Measurements from ENCODE around the gene KIF18A. TPM values are rescaled to one million over a fixed set of nuclear protein-coding genes. Genes with fewer than 3 reads are reported as not detected.

The KIF18A gene
- total RNA-seq, 1 experiment from 2014 or later: 20.8 TPM

DNA sequence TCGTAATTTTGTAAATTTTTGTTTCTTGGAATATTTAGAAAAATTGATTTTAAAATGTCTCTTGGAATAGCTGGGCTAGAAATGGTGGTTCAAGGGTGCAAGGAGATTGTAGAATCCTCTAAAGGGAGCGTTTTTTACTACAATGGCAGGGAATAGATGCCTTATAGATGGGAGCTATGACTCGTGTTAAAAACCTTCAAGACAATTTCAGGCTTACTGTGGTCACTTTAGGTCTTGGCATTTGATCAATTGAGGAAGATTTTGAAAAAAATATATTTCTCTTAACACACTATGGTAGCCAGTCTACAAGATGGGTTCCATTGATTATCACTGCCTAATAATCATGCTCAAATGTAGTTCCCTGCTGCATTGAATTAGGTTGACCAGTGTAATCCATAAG, 25.2 kb upstream of the KIF18A start:
- intact Hi-C loops (cut with micrococcal nuclease; ENCODE audit: unreplicated experiment): no loop called here
- H3K36me3 ChIP-seq (ENCODE audit: control insufficient read depth, insufficient read depth, low read length): no peaks in the 10 kb centered on the region
- DNase-seq (ENCODE audit: low read depth, low spot score) (no peak), ATAC-seq (no peak)
- no peak for TF ChIP-seq CTCF (IDR thresholded peaks at IDR 0.05)
- TF ChIP-seq POLR2AphosphoS5 (IDR thresholded peaks at IDR 0.05; ENCODE audit: low read depth, low read length): no peak
- no peak for TF ChIP-seq SIN3A (IDR thresholded peaks at IDR 0.05; ENCODE audit: borderline replicate concordance, insufficient read depth, low read depth, low read length)
- TF ChIP-seq TCF7L2 (IDR thresholded peaks at IDR 0.05; ENCODE audit: low read depth, low read length): no peak
- TF ChIP-seq, protein P1, sequence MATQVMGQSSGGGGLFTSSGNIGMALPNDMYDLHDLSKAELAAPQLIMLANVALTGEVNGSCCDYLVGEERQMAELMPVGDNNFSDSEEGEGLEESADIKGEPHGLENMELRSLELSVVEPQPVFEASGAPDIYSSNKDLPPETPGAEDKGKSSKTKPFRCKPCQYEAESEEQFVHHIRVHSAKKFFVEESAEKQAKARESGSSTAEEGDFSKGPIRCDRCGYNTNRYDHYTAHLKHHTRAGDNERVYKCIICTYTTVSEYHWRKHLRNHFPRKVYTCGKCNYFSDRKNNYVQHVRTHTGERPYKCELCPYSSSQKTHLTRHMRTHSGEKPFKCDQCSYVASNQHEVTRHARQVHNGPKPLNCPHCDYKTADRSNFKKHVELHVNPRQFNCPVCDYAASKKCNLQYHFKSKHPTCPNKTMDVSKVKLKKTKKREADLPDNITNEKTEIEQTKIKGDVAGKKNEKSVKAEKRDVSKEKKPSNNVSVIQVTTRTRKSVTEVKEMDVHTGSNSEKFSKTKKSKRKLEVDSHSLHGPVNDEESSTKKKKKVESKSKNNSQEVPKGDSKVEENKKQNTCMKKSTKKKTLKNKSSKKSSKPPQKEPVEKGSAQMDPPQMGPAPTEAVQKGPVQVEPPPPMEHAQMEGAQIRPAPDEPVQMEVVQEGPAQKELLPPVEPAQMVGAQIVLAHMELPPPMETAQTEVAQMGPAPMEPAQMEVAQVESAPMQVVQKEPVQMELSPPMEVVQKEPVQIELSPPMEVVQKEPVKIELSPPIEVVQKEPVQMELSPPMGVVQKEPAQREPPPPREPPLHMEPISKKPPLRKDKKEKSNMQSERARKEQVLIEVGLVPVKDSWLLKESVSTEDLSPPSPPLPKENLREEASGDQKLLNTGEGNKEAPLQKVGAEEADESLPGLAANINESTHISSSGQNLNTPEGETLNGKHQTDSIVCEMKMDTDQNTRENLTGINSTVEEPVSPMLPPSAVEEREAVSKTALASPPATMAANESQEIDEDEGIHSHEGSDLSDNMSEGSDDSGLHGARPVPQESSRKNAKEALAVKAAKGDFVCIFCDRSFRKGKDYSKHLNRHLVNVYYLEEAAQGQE (IDR thresholded peaks at IDR 0.05; ENCODE audit: insufficient read depth in 1 of 2, low read depth in 2 of 2, low read length in 1 of 2): no peak
- H3K27me3 ChIP-seq (ENCODE audit: control insufficient read depth, insufficient read depth, low read length): no peaks in the 10 kb centered on the region
- H3K9me3 ChIP-seq (ENCODE audit: control insufficient read depth, insufficient read depth, low read depth, low read length): 0 out of 2 replicates have a peak, but pooled peaks cover 7% of the 10 kb centered on the region
- in situ Hi-C loops (cut with HindIII; ENCODE audit: low pct_unique_long_range_greater_than_20kb, low sequenced_read_pairs): no loop called here
- ChIA-PET POLR2A (no interaction called here), CTCF (no interaction called here)
- H3K4me1 ChIP-seq (ENCODE audit: control insufficient read depth, insufficient read depth, low read length): no peaks in the 10 kb centered on the region
- H3K27ac ChIP-seq (ENCODE audit: low read length): no peak overlapping the region
- BruUV-seq (replicated peaks): no TSS peak
- H3K4me3 ChIP-seq (ENCODE audit: low read depth in 2 of 2, low read length in 2 of 2): no peak overlapping the region

DNA sequence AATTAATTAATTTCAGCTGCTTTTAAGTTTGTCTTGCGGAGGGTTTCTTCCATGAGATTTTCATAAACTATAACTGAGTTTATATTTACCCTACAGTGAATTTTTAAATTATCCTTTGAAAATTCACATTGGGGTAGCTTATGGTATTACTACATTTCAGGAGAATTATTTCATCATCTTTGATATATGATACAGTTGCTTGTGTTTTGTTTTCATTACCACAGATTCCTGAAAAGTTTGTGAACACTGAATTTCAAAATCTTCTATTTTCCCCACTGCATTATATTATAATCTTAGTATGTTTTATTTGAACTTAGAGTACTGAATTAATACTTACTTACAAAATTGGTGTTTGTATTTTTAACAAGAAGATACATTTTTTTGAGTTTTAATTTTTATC, 24.6 kb upstream of the KIF18A start:
- ATAC-seq: no peak
- no peaks in the 10 kb centered on the region for H3K36me3 ChIP-seq (ENCODE audit: control insufficient read depth, insufficient read depth, low read length)
- H3K4me1 ChIP-seq (ENCODE audit: control insufficient read depth, insufficient read depth, low read length): no peaks in the 10 kb centered on the region
- H3K27me3 ChIP-seq (ENCODE audit: control insufficient read depth, insufficient read depth, low read length): no peaks in the 10 kb centered on the region
- POLR2A ChIA-PET: no interaction called here
- H3K27ac ChIP-seq (ENCODE audit: low read length): no peak overlapping the region
- no TSS peak for BruUV-seq (replicated peaks)
- in situ Hi-C loops (cut with HindIII; ENCODE audit: low pct_unique_long_range_greater_than_20kb, low sequenced_read_pairs): no loop called here
- intact Hi-C loops (cut with micrococcal nuclease; ENCODE audit: unreplicated experiment): no loop called here
- TF ChIP-seq, protein P1 (IDR thresholded peaks at IDR 0.05; ENCODE audit: insufficient read depth in 1 of 2, low read depth in 2 of 2, low read length in 1 of 2): no peak
- TF ChIP-seq TCF7L2 (IDR thresholded peaks at IDR 0.05; ENCODE audit: low read depth, low read length) (no peak), POLR2AphosphoS5 (IDR thresholded peaks at IDR 0.05; ENCODE audit: low read depth, low read length) (no peak)
- CTCF ChIA-PET: no interaction called here
- H3K9me3 ChIP-seq (ENCODE audit: control insufficient read depth, insufficient read depth, low read depth, low read length): 0 out of 2 replicates have a peak, but pooled peaks cover 7% of the 10 kb centered on the region
- H3K4me3 ChIP-seq (ENCODE audit: low read depth in 2 of 2, low read length in 2 of 2): no peak overlapping the region
- no peak for DNase-seq (ENCODE audit: low read depth, low spot score)

All from Panc1 (cell line).